Activated CD4-positive, CD25-positive, alpha-beta regulatory T cell treated with anti-CD3 and anti-CD28 coated beads, Interleukin-2, amount 50 U/mL, for 16 hours (primary cell): ENCODE results near the gene ZNF778.

Experiments used
- DNase-seq: peaks from one replicate; pipeline ENCODE4 v3.0.0-alpha.2; 2020; ENCODE audit warnings: low read depth, low spot score

The ZNF778 gene

GRCh38 chr16:89193576-89194293 lies 23.8 kb upstream of the ZNF778 start:
- no peak for DNase-seq

- DNase-seq: no peak
Observed at GRCh38 chr16:89194340-89195311, 22.9 kb upstream of the ZNF778 start.

GRCh38 chr16:89195521-89196171 lies 21.9 kb upstream of the ZNF778 start:
- no peak for DNase-seq

- no peak for DNase-seq
Observed at GRCh38 chr16:89197033-89197632, 20.4 kb upstream of the ZNF778 start.

GRCh38 chr16:89197633-89198416 lies 19.7 kb upstream of the ZNF778 start:
- no peak for DNase-seq

- no peak for DNase-seq
Observed at GRCh38 chr16:89198417-89199240, 18.9 kb upstream of the ZNF778 start.

- DNase-seq: no peak
Observed at GRCh38 chr16:89199241-89200123, 18.0 kb upstream of the ZNF778 start.

GRCh38 chr16:89200124-89200849 lies 17.2 kb upstream of the ZNF778 start, which contains the start of gene SLC22A31:
TSS of gene SLC22A31 (minus strand) at chr16:89200537. CDS start at chr16:89200501, 36 bp downstream.
- no peak for DNase-seq

GRCh38 chr16:89200850-89201411 lies 16.6 kb upstream of the ZNF778 start:
- DNase-seq: no peak

GRCh38 chr16:89201439-89202377 lies 15.8 kb upstream of the ZNF778 start:
- DNase-seq: peak; percentile 56

- no peak for DNase-seq
Observed at GRCh38 chr16:89202422-89203215, 14.9 kb upstream of the ZNF778 start.

- DNase-seq: no peak
Observed at GRCh38 chr16:89207993-89208392, 9.5 kb upstream of the ZNF778 start.

GRCh38 chr16:89209522-89210044 lies 7.9 kb upstream of the ZNF778 start:
- no peak for DNase-seq

- no peak for DNase-seq
Observed at GRCh38 chr16:89210165-89210903, 7.2 kb upstream of the ZNF778 start.

- no peak for DNase-seq
Observed at GRCh38 chr16:89210904-89211515, 6.5 kb upstream of the ZNF778 start.
